PFSK-1 (cell line): ENCODE results near the gene FBXO21.

Experiments
- FOXP2 ChIP-seq: optimal IDR thresholded peaks from 2 replicates; pipeline ENCODE3; 2011; ENCODE audit warnings: borderline replicate concordance, control low read depth, inconsistent platforms; ENCODE audit not compliant: insufficient read depth; ENCODE audit errors: extremely low read length, extremely low read depth
- POLR2AphosphoS5 ChIP-seq: IDR thresholded peaks from 2 replicates; pipeline ENCODE4 v1.6.1; 2012; ENCODE audit warnings: low read depth, mild to moderate bottlenecking, control low read depth, low read length, moderate library complexity
- SIN3A ChIP-seq: IDR thresholded peaks from 2 replicates; pipeline ENCODE4 v1.6.1; 2012; ENCODE audit warnings: mild to moderate bottlenecking, low read length, moderate library complexity, borderline replicate concordance; ENCODE audit not compliant: insufficient read depth
- TAF1 ChIP-seq: IDR thresholded peaks from 2 replicates; pipeline ENCODE4 v1.6.1; 2012; ENCODE audit warnings: low read length, control low read depth, borderline replicate concordance; ENCODE audit not compliant: insufficient read depth
- TF ChIP-seq, protein P1 (sequence below), 2 experiments: IDR thresholded peaks; 2 replicates each; pipeline versions ENCODE4 v1.6.1 to v1.8.0; 2011 to 2012; ENCODE audit warnings: low read depth in 2 of 2, low read length in 2 of 2, control low read depth in 1 of 2, inconsistent platforms in 1 of 2, mild to moderate bottlenecking in 1 of 2, moderate library complexity in 1 of 2; ENCODE audit not compliant: insufficient read depth in 1 of 2

Gene FBXO21

DNA sequence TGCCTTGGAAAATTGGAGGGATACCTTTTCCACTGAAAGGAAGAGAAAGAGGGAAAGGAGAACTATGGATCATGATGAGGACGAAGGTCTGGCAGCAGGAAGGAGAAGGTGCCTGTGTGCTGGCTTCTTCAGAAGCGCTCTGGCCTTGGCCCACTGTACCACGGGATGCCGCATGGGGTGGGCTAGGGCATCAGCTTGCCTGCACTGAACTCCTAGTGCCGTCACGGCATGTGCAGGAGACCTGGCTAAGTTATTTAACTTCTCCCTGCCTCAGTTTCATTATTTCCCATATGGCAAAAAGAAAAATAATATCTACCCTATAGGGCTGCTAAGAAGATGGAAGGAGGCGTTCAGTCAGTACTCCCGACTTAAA is 28.1 kb downstream of the FBXO21 start:
- TF ChIP-seq SIN3A = no peak
- no peak for TF ChIP-seq POLR2AphosphoS5
- TF ChIP-seq FOXP2 = no peak
- no peak for TF ChIP-seq TAF1
- TF ChIP-seq, protein P1, sequence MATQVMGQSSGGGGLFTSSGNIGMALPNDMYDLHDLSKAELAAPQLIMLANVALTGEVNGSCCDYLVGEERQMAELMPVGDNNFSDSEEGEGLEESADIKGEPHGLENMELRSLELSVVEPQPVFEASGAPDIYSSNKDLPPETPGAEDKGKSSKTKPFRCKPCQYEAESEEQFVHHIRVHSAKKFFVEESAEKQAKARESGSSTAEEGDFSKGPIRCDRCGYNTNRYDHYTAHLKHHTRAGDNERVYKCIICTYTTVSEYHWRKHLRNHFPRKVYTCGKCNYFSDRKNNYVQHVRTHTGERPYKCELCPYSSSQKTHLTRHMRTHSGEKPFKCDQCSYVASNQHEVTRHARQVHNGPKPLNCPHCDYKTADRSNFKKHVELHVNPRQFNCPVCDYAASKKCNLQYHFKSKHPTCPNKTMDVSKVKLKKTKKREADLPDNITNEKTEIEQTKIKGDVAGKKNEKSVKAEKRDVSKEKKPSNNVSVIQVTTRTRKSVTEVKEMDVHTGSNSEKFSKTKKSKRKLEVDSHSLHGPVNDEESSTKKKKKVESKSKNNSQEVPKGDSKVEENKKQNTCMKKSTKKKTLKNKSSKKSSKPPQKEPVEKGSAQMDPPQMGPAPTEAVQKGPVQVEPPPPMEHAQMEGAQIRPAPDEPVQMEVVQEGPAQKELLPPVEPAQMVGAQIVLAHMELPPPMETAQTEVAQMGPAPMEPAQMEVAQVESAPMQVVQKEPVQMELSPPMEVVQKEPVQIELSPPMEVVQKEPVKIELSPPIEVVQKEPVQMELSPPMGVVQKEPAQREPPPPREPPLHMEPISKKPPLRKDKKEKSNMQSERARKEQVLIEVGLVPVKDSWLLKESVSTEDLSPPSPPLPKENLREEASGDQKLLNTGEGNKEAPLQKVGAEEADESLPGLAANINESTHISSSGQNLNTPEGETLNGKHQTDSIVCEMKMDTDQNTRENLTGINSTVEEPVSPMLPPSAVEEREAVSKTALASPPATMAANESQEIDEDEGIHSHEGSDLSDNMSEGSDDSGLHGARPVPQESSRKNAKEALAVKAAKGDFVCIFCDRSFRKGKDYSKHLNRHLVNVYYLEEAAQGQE (IDR thresholded peaks at IDR 0.05; ENCODE audit: insufficient read depth in 1 of 2, low read depth in 2 of 2, low read length in 2 of 2) = no peak

- no peak for TF ChIP-seq POLR2AphosphoS5
- no peak for TF ChIP-seq SIN3A
- no peak for TF ChIP-seq TAF1
- TF ChIP-seq FOXP2 = no peak
- TF ChIP-seq, protein P1 (IDR thresholded peaks at IDR 0.05; ENCODE audit: insufficient read depth in 1 of 2, low read depth in 2 of 2, low read length in 2 of 2) = no peak
Observed at GRCh38 chr12:117161460-117162166, 28.7 kb downstream of the FBXO21 start.

DNA sequence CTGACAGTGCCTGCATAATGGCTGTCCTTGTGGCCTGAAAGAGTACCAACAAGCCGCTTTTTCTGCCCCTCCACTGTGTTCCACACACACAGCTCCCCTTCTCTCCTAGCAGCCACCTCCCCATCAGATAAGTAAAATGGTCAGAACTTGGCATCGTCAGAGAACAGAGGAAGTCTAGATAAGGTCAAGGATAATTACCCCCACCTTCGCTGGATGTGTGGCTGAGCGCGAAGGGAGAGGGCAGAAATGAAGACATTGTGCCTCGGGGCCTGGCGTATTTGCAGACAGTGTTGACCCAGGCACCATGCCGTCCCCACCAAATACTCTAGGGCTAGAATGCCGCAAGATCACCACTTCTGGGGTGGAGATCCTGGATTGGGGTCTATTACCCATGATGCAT is 30.6 kb downstream of the FBXO21 start:
- TF ChIP-seq, protein P1 (IDR thresholded peaks at IDR 0.05; ENCODE audit: insufficient read depth in 1 of 2, low read depth in 2 of 2, low read length in 2 of 2) = no peak
- TF ChIP-seq POLR2AphosphoS5 (no peak), TAF1 (no peak), SIN3A (no peak), FOXP2 (no peak)

DNA sequence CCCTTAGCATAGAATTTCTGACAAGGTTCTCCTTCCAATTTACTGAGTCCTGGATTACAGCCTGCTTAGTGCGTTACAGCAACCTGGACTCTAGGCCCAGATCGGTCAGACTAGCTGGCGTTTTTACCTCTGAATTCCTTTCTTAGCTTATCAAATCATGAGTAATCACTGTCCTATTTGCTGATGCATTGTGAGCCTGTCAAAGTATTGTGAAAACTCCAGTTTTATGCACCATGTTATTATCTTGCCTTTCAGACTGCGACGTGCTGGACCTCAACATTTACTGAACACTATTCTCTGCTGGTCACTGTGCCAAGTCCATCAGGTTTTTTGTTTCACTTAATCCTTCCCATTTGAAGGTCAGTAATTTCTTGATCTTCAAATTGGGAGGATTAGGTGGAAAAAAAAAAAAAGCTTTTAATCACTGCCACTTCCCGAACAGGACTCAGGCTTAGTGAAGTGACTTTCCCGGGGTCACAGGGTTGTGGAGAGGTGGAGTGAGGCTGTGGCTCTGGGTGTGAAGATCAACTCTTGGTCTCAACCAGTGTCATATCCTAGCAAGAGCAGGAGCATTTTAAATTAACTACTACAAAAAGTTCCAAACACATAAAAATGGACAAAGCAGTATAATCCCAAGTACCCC is 31.2 kb downstream of the FBXO21 start:
- TF ChIP-seq POLR2AphosphoS5 (no peak), TAF1 (no peak), FOXP2 (no peak), SIN3A (no peak)
- TF ChIP-seq, protein P1 (IDR thresholded peaks at IDR 0.05; ENCODE audit: insufficient read depth in 1 of 2, low read depth in 2 of 2, low read length in 2 of 2) = no peak
